DOHH2 (cell line): ENCODE measurements around the gene MYO18B.

Experiments used
- H3F3A ChIP-seq: fragments of 200-600 bp; sonication (generic), shearing (Covaris generic); 2 replicates; pipeline ENCODE4 v1.6.0; 2016; ENCODE audit warnings: antibody characterized with exemption, mild to moderate bottlenecking; ENCODE audit not compliant: control insufficient read depth, insufficient read depth
- H3K27ac ChIP-seq: fragments of 200-600 bp; sonication (generic); 2 replicates; pipeline ENCODE4 v1.5.1; 2014; ENCODE audit warnings: low read depth, mild to moderate bottlenecking, low read length, moderate library complexity
- H3K27me3 ChIP-seq: fragments of 200-600 bp; sonication (generic); 2 replicates; pipeline ENCODE4 v1.6.1; 2014; ENCODE audit warnings: mild to moderate bottlenecking, low read length, mixed read lengths; ENCODE audit not compliant: control insufficient read depth
- H3K36me3 ChIP-seq: fragments of 200-600 bp; sonication (generic); 2 replicates; pipeline ENCODE4 v1.6.1; 2014; ENCODE audit warnings: mild to moderate bottlenecking, low read length, moderate library complexity, mixed read lengths; ENCODE audit not compliant: control insufficient read depth
- H3K4me1 ChIP-seq: fragments of 200-600 bp; sonication (generic); 2 replicates; pipeline ENCODE4 v1.6.1; 2014; ENCODE audit warnings: mild to moderate bottlenecking, low read length, mixed read lengths; ENCODE audit not compliant: control insufficient read depth
- H3K4me2 ChIP-seq: fragments of 200-600 bp; sonication (generic); 2 replicates; pipeline ENCODE4 v1.6.0; 2014; ENCODE audit warnings: mild to moderate bottlenecking, low read length, moderate library complexity
- H3K4me3 ChIP-seq: fragments of 200-600 bp; sonication (generic); 2 replicates; pipeline ENCODE4 v1.5.1; 2014; ENCODE audit warnings: mild to moderate bottlenecking, low read length, mixed read lengths
- H3K79me2 ChIP-seq: fragments of 200-600 bp; sonication (generic); 2 replicates; pipeline ENCODE4 v1.6.1; 2014; ENCODE audit warnings: mild to moderate bottlenecking, low read length, mixed read lengths; ENCODE audit not compliant: control insufficient read depth
- H3K9me2 ChIP-seq: fragments of 200-600 bp; sonication (generic); replicated peaks from 2 replicates; pipeline ENCODE4 v1.6.1; 2014; ENCODE audit warnings: mild to moderate bottlenecking, low read length, mixed read lengths; ENCODE audit not compliant: control insufficient read depth
- H3K9me3 ChIP-seq: fragments of 200-600 bp; sonication (generic); 2 replicates; pipeline ENCODE4 v1.6.1; 2014; ENCODE audit warnings: antibody characterized with exemption, low read length, mixed read lengths; ENCODE audit not compliant: control insufficient read depth, insufficient read depth
- H4K20me1 ChIP-seq: fragments of 200-600 bp; sonication (generic); 2 replicates; pipeline ENCODE4 v1.6.0; 2014; ENCODE audit warnings: low read depth, mild to moderate bottlenecking, antibody characterized with exemption, low read length, moderate library complexity; ENCODE audit not compliant: control insufficient read depth, insufficient read depth
- EZH2phosphoT487 ChIP-seq: fragments of 200-600 bp; sonication (generic); IDR thresholded peaks from 2 replicates; pipeline ENCODE4 v1.6.1; 2017; ENCODE audit warnings: borderline replicate concordance, mild to moderate bottlenecking, antibody characterized with exemption, low read length, moderate library complexity, mixed read lengths
- TF ChIP-seq, protein P1 (sequence below): fragments of 200-600 bp; sonication (generic); IDR thresholded peaks from one replicate; pipeline ENCODE4 v1.5.1; 2014; ENCODE audit warnings: antibody characterized with exemption, mild to moderate bottlenecking, low read depth, low read length; ENCODE audit not compliant: poor library complexity, severe bottlenecking

MYO18B gene

DNA sequence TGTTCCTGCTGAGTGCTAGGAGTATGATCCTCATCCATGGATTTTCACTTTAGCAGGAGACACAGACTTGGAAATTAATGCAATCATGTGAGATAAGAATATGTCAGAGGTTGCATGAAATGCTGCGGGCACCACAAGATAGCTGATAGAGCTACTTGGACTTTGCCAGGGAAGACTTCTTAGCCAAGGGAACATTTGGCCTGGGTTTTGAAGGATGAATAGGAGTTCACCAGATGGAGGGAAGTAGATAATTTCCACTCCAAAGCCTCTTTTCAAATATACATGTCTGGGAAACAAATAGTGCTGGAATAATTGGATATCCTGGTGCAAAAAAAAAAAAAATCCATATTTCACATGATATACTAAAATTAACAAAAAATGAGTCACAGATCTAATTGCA, 44.2 kb downstream of the MYO18B start:
- Histone ChIP-seq H3K27me3 (peaks cover 5% of the 10 kb centered on the region), H3K27ac (no peak overlapping the region), H4K20me1 (no peaks in the 10 kb centered on the region), H3K4me2 (no peak overlapping the region), H3K36me3 (no peaks in the 10 kb centered on the region), H3K9me3 (no peaks in the 10 kb centered on the region), H3K9me2 (no peaks in the 10 kb centered on the region), H3K4me1 (no peaks in the 10 kb centered on the region), H3F3A (no peaks in the 10 kb centered on the region), H3K4me3 (no peak overlapping the region), H3K79me2 (no peaks in the 10 kb centered on the region)
- TF ChIP-seq, protein P1, sequence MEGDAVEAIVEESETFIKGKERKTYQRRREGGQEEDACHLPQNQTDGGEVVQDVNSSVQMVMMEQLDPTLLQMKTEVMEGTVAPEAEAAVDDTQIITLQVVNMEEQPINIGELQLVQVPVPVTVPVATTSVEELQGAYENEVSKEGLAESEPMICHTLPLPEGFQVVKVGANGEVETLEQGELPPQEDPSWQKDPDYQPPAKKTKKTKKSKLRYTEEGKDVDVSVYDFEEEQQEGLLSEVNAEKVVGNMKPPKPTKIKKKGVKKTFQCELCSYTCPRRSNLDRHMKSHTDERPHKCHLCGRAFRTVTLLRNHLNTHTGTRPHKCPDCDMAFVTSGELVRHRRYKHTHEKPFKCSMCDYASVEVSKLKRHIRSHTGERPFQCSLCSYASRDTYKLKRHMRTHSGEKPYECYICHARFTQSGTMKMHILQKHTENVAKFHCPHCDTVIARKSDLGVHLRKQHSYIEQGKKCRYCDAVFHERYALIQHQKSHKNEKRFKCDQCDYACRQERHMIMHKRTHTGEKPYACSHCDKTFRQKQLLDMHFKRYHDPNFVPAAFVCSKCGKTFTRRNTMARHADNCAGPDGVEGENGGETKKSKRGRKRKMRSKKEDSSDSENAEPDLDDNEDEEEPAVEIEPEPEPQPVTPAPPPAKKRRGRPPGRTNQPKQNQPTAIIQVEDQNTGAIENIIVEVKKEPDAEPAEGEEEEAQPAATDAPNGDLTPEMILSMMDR: no peak
- no peak for TF ChIP-seq EZH2phosphoT487

DNA sequence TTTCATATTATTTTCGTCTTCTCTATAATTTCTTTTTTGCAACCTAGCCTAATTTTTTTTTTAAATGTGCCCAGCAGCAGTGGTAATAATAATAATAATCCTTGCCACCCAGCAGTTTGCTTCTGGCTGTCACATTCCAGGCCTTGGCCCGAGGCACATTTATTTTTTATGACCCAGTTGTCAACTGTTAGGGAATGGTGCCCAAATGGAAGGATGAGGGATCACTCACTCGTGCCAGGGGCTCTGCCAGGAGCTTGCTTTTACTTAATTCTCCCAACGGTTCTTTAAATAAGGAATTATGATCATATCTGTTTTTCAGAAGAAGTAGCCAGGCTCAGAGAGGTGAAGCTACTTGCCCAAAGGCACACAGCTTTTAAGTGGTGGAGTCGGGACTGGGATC, 49.6 kb downstream of the MYO18B start:
- H4K20me1 ChIP-seq: no peaks in the 10 kb centered on the region
- H3F3A ChIP-seq: no peaks in the 10 kb centered on the region
- TF ChIP-seq, protein P1: no peak
- no peak for TF ChIP-seq EZH2phosphoT487
- no peak overlapping the region for H3K4me3 ChIP-seq
- H3K27me3 ChIP-seq: peaks cover 5% of the 10 kb centered on the region
- H3K79me2 ChIP-seq: no peaks in the 10 kb centered on the region
- H3K36me3 ChIP-seq: no peaks in the 10 kb centered on the region
- no peaks in the 10 kb centered on the region for H3K9me2 ChIP-seq
- H3K4me1 ChIP-seq: no peaks in the 10 kb centered on the region
- H3K9me3 ChIP-seq: no peaks in the 10 kb centered on the region
- no peak overlapping the region for H3K4me2 ChIP-seq
- H3K27ac ChIP-seq: no peak overlapping the region

DNA sequence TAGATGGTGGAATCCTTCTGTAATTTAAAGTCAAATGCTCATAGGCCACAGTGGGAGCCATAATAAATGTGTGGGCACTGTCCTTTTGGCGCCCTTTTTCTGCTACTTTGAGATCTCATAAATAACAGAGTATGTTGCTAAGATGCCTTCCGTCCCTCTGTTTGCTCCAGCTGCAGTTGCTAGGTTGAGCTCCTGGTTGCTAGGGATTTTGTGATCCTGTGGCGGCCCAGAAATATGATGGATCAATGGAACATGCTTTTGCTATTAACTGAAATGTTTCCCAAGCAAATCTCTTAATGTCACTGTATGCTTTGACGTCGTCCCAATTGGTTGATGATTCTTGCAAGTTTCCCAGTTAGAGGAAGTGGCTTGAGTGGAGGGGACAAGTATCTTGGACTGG, 53.5 kb downstream of the MYO18B start:
- Histone ChIP-seq H3K9me2 (no peaks in the 10 kb centered on the region), H3K9me3 (no peaks in the 10 kb centered on the region), H3K27me3 (no peaks in the 10 kb centered on the region), H3K79me2 (no peaks in the 10 kb centered on the region), H3K4me3 (no peak overlapping the region), H3K36me3 (no peaks in the 10 kb centered on the region), H3K4me2 (no peak overlapping the region), H3F3A (no peaks in the 10 kb centered on the region), H3K4me1 (no peaks in the 10 kb centered on the region), H4K20me1 (no peaks in the 10 kb centered on the region), H3K27ac (no peak overlapping the region)
- TF ChIP-seq EZH2phosphoT487: no peak
- TF ChIP-seq, protein P1: no peak
